Body of pancreas (tissue), 4 donors: ENCODE results near the gene RPIA. TPM values are rescaled to one million over a fixed set of nuclear protein-coding genes. Genes with fewer than 3 reads are reported as not detected.
A peak's percentile ranks its signal among the peaks of the same experiment; 100 is the strongest.

Experiments
- ATAC-seq: fragments of 150-250 bp; one replicate; pipeline ENCODE4 v1.9.1; 2016
- DNase-seq, 4 donors: peaks; one replicate each; pipeline ENCODE4 v3.0.0-alpha.2; 2019
- H3K27ac ChIP-seq, 4 donors: fragments of 200-600 bp; sonication (generic); 1 replicate in 3 of 4; 2 replicates in 1 of 4; pipeline versions ENCODE4 v1.5.1 to v1.6.1; 2016 to 2019; ENCODE audit warnings: mild to moderate bottlenecking in 1 of 4, mixed read lengths in 1 of 4, moderate library complexity in 1 of 4
- H3K27me3 ChIP-seq, 2 donors: fragments of 200-600 bp; sonication (generic); one replicate each; pipeline ENCODE4 v1.6.0; 2016; ENCODE audit warnings: mild to moderate bottlenecking in 1 of 2
- H3K36me3 ChIP-seq, 2 donors: fragments of 200-600 bp; sonication (generic); replicated peaks in 1 of 2; 2 replicates each; pipeline ENCODE4 v1.5.1; 2016; ENCODE audit warnings: low read depth in 2 of 2; ENCODE audit not compliant: insufficient read depth in 1 of 2
- H3K4me1 ChIP-seq: fragments of 200-600 bp; sonication (generic); one replicate; pipeline ENCODE4 v1.6.0; 2016
- H3K4me3 ChIP-seq, 2 donors: fragments of 200-600 bp; sonication (generic); 1 replicate in 1 of 2; 2 replicates in 1 of 2; pipeline ENCODE4 v1.5.1; 2016 to 2019
- H3K9me3 ChIP-seq, 3 donors: fragments of 200-600 bp; sonication (generic); 1 replicate in 2 of 3; 2 replicates in 1 of 3; pipeline ENCODE4 v1.5.1; 2016
- CTCF ChIP-seq, 7 experiments: fragments of 450-650 bp in 4 of 7; fragments of 200-600 bp in 3 of 7; sonication (generic) in 3 of 7; IDR thresholded peaks; one replicate each; pipeline ENCODE4 v1.5.1; 2016 to 2019; ENCODE audit warnings: antibody characterized with exemption in 7 of 7
- POLR2A ChIP-seq, 3 donors: fragments of 450-650 bp; IDR thresholded peaks; one replicate each; pipeline ENCODE4 v1.6.1; 2016; ENCODE audit warnings: antibody characterized with exemption in 3 of 3, mild to moderate bottlenecking in 2 of 3
- WGBS, 2 donors: methylation state at CpG; one replicate each; pipeline ENCODE4 v1.1.5; 2017; 5-methylcytosine and 5-hydroxymethylcytosine counted together
- intact Hi-C: fragments of 100-400 bp; cut with DNase I; formaldehyde crosslinking; loops from one replicate; pipeline ENCODE4 v1.15.1; 2023
- total RNA-seq, 2 donors: library from RNA; depleted of rRNA; stranded (reverse); fragments of >200 nt; gene quantifications; one replicate each; pipeline ENCODE4 v1.1.0, GENCODE V29; 2016

The RPIA gene
- total RNA-seq, 2 donors from 2014 or later: 10.9 to 18.5 TPM

- H3K27me3 ChIP-seq: no peaks in the 10 kb centered on the region
- intact Hi-C loops: no loop called here
- peaks cover 12% of the 10 kb centered on the region for H3K4me1 ChIP-seq
- H3K4me3 ChIP-seq: no peak overlapping the region
- peak overlapping the region; percentile 30 to 56 (median 51) for H3K27ac ChIP-seq
- DNase-seq (peak; percentile 46 to 68 (median 58)), ATAC-seq (peak; percentile 86)
- H3K36me3 ChIP-seq: no peaks in the 10 kb centered on the region
- WGBS, 2 donors: 27 to 38% methylated on average over 2 of the region's 2 CpGs
- TF ChIP-seq CTCF (IDR thresholded peaks at IDR 0.05): no peak
- no peak for TF ChIP-seq POLR2A (IDR thresholded peaks at IDR 0.05)
- H3K9me3 ChIP-seq: no peaks in the 10 kb centered on the region
Measured at GRCh38 chr2:88680916-88681315, 10.6 kb upstream of the RPIA start.

DNA sequence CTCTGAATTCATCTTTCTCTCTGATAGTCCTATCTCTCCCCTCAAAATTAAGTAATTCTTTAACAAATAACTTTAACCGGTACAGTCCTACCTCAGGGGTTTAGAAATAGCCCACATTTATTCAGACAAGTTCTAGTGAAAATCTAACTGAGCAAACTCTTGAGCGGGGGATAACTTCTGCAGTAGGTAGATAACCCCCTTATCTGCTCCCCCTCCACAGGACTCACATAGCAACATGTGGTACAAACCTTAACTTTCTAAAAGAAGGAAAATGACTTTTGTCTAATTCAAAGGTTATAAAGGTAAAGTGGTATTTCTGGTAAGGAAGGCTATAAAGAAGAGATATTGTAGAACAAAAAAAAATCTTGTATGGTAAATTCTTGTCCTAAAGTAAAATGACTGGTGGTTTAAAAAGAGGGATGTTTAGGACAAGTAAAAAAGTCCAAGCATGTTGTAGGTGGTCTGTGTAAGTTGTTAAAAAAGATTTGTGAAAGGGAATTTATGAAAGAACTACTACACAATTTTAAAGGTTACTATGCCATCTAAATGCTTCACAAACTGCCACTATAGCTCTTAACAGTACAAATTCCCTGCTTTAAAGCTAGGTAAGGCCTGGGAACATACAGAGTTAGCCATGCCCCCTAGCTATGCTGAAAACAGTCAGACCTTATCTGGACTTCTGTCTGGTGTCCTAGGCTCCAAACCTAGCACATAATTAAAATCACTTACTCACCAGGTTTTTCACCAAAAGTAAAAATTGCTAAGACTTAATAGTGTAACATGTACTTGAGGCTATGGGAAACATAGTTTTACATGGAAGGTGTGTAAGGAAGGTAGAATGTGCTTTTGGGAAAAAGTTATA, 8.1 kb upstream of the RPIA start:
- Histone ChIP-seq H3K9me3 (no peaks in the 10 kb centered on the region), H3K36me3 (no peaks in the 10 kb centered on the region), H3K27me3 (no peaks in the 10 kb centered on the region), H3K27ac (no peak overlapping the region), H3K4me1 (peaks cover 12% of the 10 kb centered on the region), H3K4me3 (no peak overlapping the region)
- 73 to 91% methylated on average over 2 of the region's 2 CpGs for WGBS, 2 donors
- DNase-seq (no peak), ATAC-seq (no peak)
- intact Hi-C loops: no loop called here
- TF ChIP-seq POLR2A (IDR thresholded peaks at IDR 0.05): no peak
- TF ChIP-seq CTCF (IDR thresholded peaks at IDR 0.05): no peak

GRCh38 chr2:88684519-88684918, 7.0 kb upstream of the RPIA start:
- DNase-seq (no peak), ATAC-seq (no peak)
- H3K4me3 ChIP-seq: no peak overlapping the region
- H3K36me3 ChIP-seq: no peaks in the 10 kb centered on the region
- intact Hi-C loops: no loop called here
- TF ChIP-seq POLR2A (IDR thresholded peaks at IDR 0.05) (no peak), CTCF (IDR thresholded peaks at IDR 0.05) (no peak)
- H3K27me3 ChIP-seq: no peaks in the 10 kb centered on the region
- H3K4me1 ChIP-seq: peaks cover 12% of the 10 kb centered on the region
- WGBS, 2 donors: 36 to 40% methylated on average over 2 of the region's 2 CpGs
- H3K9me3 ChIP-seq: no peaks in the 10 kb centered on the region
- H3K27ac ChIP-seq: no peak overlapping the region

GRCh38 chr2:88686320-88686719, 5.2 kb upstream of the RPIA start:
- Histone ChIP-seq H3K36me3 (no peaks in the 10 kb centered on the region), H3K9me3 (no peaks in the 10 kb centered on the region), H3K4me3 (no peak overlapping the region), H3K4me1 (peaks cover 13% of the 10 kb centered on the region), H3K27ac (no peak overlapping the region), H3K27me3 (no peaks in the 10 kb centered on the region)
- TF ChIP-seq POLR2A (IDR thresholded peaks at IDR 0.05): no peak
- no peak for TF ChIP-seq CTCF (IDR thresholded peaks at IDR 0.05)
- ATAC-seq (no peak), DNase-seq (no peak)
- 72 to 73% methylated on average over 4 of the region's 4 CpGs for WGBS, 2 donors
- intact Hi-C loops: no loop called here

GRCh38 chr2:88687384-88687783, 4.1 kb upstream of the RPIA start:
- H3K27ac ChIP-seq: no peak overlapping the region
- no peak for TF ChIP-seq POLR2A (IDR thresholded peaks at IDR 0.05)
- no peak for TF ChIP-seq CTCF (IDR thresholded peaks at IDR 0.05)
- DNase-seq: no peak
- no peak for ATAC-seq
- no peak overlapping the region for H3K4me3 ChIP-seq
- peaks cover 14% of the 10 kb centered on the region for H3K4me1 ChIP-seq
- H3K9me3 ChIP-seq: no peaks in the 10 kb centered on the region
- intact Hi-C loops: no loop called here
- H3K27me3 ChIP-seq: no peaks in the 10 kb centered on the region
- H3K36me3 ChIP-seq: no peaks in the 10 kb centered on the region
